HL-60 (cell line): ENCODE data around the gene UBC.

Source experiments
- CTCF ChIP-seq: IDR thresholded peaks from one replicate; pipeline ENCODE4 v1.5.1; 2011; ENCODE audit warnings: low read length, control low read depth, inconsistent platforms; ENCODE audit not compliant: insufficient read depth
- POLR2AphosphoS5 ChIP-seq: IDR thresholded peaks from 2 replicates; pipeline ENCODE4 v1.6.1; 2012; ENCODE audit warnings: low read depth

GRCh38 chr12:124923905-124924734, 9.7 kb upstream of the UBC start:
- no peak for TF ChIP-seq CTCF
- TF ChIP-seq POLR2AphosphoS5: no peak
